DND-41 (cell line): Measurements from ENCODE around the gene KCNK17.
"Not testable (repeated sequence)": the region's sequence is repeated elsewhere in the genome, so short reads cannot be mapped to it uniquely, and the experiment has no call there.

Source experiments
- CTCF ChIP-seq: IDR thresholded peaks from 2 replicates; pipeline ENCODE4 v1.5.1; 2012; ENCODE audit warnings: borderline replicate concordance, low read length, moderate library complexity, mild to moderate bottlenecking; ENCODE audit not compliant: poor library complexity, severe bottlenecking; ENCODE audit errors: extremely low read depth
- EZH2 ChIP-seq: IDR thresholded peaks from 3 replicates; pipeline ENCODE4 v1.6.1; 2012; ENCODE audit warnings: borderline replicate concordance, low read depth, mild to moderate bottlenecking, moderate library complexity, low read length, inconsistent platforms; ENCODE audit not compliant: severe bottlenecking

- not testable (repeated sequence) for TF ChIP-seq CTCF, EZH2
Observed at GRCh38 chr6:39286596-39286995, 27.6 kb downstream of the KCNK17 start.
